ENCODE results near the gene SCRN3. TPM values are rescaled to one million over a fixed set of nuclear protein-coding genes. Genes with fewer than 3 reads are reported as not detected.
A peak's percentile ranks its signal among the peaks of the same experiment; 100 is the strongest.
"Not testable (repeated sequence)": the region's sequence is repeated elsewhere in the genome, so short reads cannot be mapped to it uniquely, and the experiment has no call there.

Gene SCRN3, protein sequence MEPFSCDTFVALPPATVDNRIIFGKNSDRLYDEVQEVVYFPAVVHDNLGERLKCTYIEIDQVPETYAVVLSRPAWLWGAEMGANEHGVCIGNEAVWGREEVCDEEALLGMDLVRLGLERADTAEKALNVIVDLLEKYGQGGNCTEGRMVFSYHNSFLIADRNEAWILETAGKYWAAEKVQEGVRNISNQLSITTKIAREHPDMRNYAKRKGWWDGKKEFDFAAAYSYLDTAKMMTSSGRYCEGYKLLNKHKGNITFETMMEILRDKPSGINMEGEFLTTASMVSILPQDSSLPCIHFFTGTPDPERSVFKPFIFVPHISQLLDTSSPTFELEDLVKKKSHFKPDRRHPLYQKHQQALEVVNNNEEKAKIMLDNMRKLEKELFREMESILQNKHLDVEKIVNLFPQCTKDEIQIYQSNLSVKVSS
- 27.4 TPM for total RNA-seq
- long read RNA-seq, partial matches to known transcripts: 2 of 12 reads
- long read RNA-seq, other reads (novel, unspliced or antisense): 5 of 12 reads

- ATAC-seq: peak; percentile 96 to 99
- Histone ChIP-seq H3K4me3 (peak within 1 kb of the TSS; percentile 89), H3K9me3 (no peaks in the 10 kb centered on the region), H3K27me3 (ENCODE audit: low read depth) (no peaks in the 10 kb centered on the region), H3K4me1 (peaks cover 32% of the 10 kb centered on the region), H3K27ac (peak within 1 kb of the TSS; percentile 93), H3K36me3 (peaks cover 9% of the 10 kb centered on the region)
- no peak for TF ChIP-seq CTCF (IDR thresholded peaks at IDR 0.05)
- DNase-seq: peak; percentile 87
- intact Hi-C loops (cut with DNase I): no loop called here
Observed at GRCh38 chr2:174395284-174395968, at the start of gene SCRN3. Gene SCRN3, plus strand, starts transcription at chr2:174395730. Its CDS starts 2,554 bp downstream, at chr2:174398284.

- ATAC-seq (no peak), DNase-seq (no peak)
- Histone ChIP-seq H3K27me3 (ENCODE audit: low read depth) (peaks cover 8% of the 10 kb centered on the region), H3K36me3 (peaks cover 44% of the 10 kb centered on the region), H3K4me1 (peaks cover under 1% of the 10 kb centered on the region), H3K27ac (no peak overlapping the region), H3K9me3 (no peaks in the 10 kb centered on the region), H3K4me3 (no peak overlapping the region)
- TF ChIP-seq CTCF (IDR thresholded peaks at IDR 0.05): no peak
- intact Hi-C loops (cut with DNase I): no loop called here
Observed at GRCh38 chr2:174350018-174350417, 45.5 kb upstream of the SCRN3 start.

DNA sequence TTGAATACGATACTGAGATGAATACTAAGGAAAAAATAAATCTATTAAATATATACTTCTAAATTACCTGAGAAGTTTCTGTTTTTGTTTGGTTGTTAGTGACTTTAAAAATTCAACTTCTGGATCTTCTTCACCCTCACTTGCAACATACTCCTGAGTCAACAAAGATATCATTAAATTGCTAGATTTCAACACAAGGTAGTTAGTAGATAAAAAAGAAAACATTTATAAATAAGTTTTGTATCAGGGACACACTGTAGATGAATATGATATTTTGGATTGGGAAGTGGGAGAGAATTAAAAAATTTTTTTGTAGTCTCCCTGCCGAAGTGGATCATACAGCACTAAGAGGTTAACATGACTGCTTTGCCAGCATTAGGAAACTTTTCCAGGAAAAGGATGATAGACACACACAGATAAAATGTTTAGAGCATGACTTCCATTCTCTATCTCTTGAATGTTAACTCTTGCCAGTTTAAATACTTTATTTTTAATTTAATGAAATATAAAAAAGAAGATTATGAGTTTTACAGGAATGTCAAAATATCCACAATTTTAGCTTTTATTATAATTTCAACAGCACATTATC, 44.8 kb upstream of the SCRN3 start:
- TF ChIP-seq CTCF (IDR thresholded peaks at IDR 0.05): no peak
- Histone ChIP-seq H3K27ac (no peak overlapping the region), H3K4me1 (no peaks in the 10 kb centered on the region), H3K36me3 (peaks cover 47% of the 10 kb centered on the region), H3K27me3 (ENCODE audit: low read depth) (peaks cover 1% of the 10 kb centered on the region), H3K4me3 (no peak overlapping the region), H3K9me3 (no peaks in the 10 kb centered on the region)
- DNase-seq: no peak
- ATAC-seq: no peak
- intact Hi-C loops (cut with DNase I): no loop called here

- ATAC-seq: no peak
- intact Hi-C loops (cut with DNase I): no loop called here
- no peak for DNase-seq
- no peaks in the 10 kb centered on the region for H3K4me1 ChIP-seq
- no peaks in the 10 kb centered on the region for H3K9me3 ChIP-seq
- H3K27ac ChIP-seq: no peak overlapping the region
- TF ChIP-seq CTCF (IDR thresholded peaks at IDR 0.05): no peak
- no peak overlapping the region for H3K4me3 ChIP-seq
- H3K27me3 ChIP-seq (ENCODE audit: low read depth): no peaks in the 10 kb centered on the region
- H3K36me3 ChIP-seq: peaks cover 48% of the 10 kb centered on the region
Observed at GRCh38 chr2:174353004-174353403, 42.5 kb upstream of the SCRN3 start.

GRCh38 chr2:174356347-174356746, 39.2 kb upstream of the SCRN3 start:
- ATAC-seq (no peak), DNase-seq (no peak)
- Histone ChIP-seq H3K36me3 (peaks cover 29% of the 10 kb centered on the region), H3K27me3 (ENCODE audit: low read depth) (no peaks in the 10 kb centered on the region), H3K4me3 (no peak overlapping the region), H3K4me1 (no peaks in the 10 kb centered on the region), H3K9me3 (no peaks in the 10 kb centered on the region), H3K27ac (no peak overlapping the region)
- no peak for TF ChIP-seq CTCF (IDR thresholded peaks at IDR 0.05)
- intact Hi-C loops (cut with DNase I): no loop called here

- DNase-seq; H3K27me3 ChIP-seq (ENCODE audit: low read depth); H3K9me3 ChIP-seq; ATAC-seq; H3K4me1 ChIP-seq; H3K4me3 ChIP-seq; H3K27ac ChIP-seq; intact Hi-C loops (cut with DNase I): not testable (repeated sequence)
- H3K36me3 ChIP-seq: peaks cover 37% of the 10 kb centered on the region
Observed at GRCh38 chr2:174359663-174360062, 35.9 kb upstream of the SCRN3 start.
